Body of pancreas (tissue), 4 donors: ENCODE data around the gene ACAP3.

Experiments
- POLR2A ChIP-seq, 3 donors: fragments of 450-650 bp; IDR thresholded peaks; one replicate each; pipeline ENCODE4 v1.6.1; 2016; ENCODE audit warnings: antibody characterized with exemption in 3 of 3, mild to moderate bottlenecking in 2 of 3
- TF ChIP-seq, protein P1 (sequence below), 7 experiments: fragments of 450-650 bp in 4 of 7; fragments of 200-600 bp in 3 of 7; sonication (generic) in 3 of 7; IDR thresholded peaks; one replicate each; pipeline ENCODE4 v1.5.1; 2016 to 2019; ENCODE audit warnings: antibody characterized with exemption in 7 of 7

GRCh38 chr1:1255078-1255477, 52.7 kb downstream of the ACAP3 start:
- TF ChIP-seq, protein P1, sequence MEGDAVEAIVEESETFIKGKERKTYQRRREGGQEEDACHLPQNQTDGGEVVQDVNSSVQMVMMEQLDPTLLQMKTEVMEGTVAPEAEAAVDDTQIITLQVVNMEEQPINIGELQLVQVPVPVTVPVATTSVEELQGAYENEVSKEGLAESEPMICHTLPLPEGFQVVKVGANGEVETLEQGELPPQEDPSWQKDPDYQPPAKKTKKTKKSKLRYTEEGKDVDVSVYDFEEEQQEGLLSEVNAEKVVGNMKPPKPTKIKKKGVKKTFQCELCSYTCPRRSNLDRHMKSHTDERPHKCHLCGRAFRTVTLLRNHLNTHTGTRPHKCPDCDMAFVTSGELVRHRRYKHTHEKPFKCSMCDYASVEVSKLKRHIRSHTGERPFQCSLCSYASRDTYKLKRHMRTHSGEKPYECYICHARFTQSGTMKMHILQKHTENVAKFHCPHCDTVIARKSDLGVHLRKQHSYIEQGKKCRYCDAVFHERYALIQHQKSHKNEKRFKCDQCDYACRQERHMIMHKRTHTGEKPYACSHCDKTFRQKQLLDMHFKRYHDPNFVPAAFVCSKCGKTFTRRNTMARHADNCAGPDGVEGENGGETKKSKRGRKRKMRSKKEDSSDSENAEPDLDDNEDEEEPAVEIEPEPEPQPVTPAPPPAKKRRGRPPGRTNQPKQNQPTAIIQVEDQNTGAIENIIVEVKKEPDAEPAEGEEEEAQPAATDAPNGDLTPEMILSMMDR (IDR thresholded peaks at IDR 0.05) = no peak
- TF ChIP-seq POLR2A (IDR thresholded peaks at IDR 0.05) = no peak
